ENCODE results near the gene RETREG3.

DNA sequence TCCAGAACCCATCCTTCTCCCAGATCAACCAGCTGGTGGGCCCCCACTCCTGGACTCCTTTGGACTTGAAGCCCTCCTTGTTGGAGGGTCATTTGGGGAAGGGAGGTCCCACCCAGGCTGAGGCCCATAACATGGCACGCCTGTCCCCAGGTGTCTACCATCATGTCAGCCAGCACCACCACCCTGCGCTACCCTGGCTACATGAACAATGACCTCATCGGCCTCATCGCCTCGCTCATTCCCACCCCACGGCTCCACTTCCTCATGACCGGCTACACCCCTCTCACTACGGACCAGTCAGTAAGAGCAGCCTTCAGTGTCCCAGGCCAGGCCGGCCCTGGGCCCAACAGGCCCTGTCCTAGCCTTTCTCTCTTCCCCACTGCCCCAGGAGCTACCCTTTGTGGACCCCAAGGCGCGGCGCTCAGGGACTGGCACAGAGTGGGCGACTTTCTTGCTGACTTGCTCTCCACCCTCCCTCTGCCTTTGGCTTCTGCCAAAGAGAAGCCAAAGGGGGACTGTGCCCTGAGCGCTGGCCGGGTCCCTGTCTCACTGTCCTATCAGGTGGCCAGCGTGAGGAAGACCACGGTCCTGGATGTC, 4.6 kb upstream of the RETREG3 start:
- TF ChIP-seq CTCF (IDR thresholded peaks at IDR 0.05), result no peak
- no peak for TF ChIP-seq FOXJ3 (CRISPR knock-in tag; IDR thresholded peaks at IDR 0.05)
- no peak for TF ChIP-seq RFX5 (IDR thresholded peaks at IDR 0.05; ENCODE audit: low read length)
- TF ChIP-seq, protein P1, sequence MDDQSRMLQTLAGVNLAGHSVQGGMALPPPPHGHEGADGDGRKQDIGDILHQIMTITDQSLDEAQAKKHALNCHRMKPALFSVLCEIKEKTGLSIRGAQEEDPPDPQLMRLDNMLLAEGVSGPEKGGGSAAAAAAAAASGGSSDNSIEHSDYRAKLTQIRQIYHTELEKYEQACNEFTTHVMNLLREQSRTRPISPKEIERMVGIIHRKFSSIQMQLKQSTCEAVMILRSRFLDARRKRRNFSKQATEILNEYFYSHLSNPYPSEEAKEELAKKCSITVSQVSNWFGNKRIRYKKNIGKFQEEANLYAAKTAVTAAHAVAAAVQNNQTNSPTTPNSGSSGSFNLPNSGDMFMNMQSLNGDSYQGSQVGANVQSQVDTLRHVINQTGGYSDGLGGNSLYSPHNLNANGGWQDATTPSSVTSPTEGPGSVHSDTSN (IDR thresholded peaks at IDR 0.05), result no peak
- no peak for TF ChIP-seq JUND (IDR thresholded peaks at IDR 0.05)
- TF ChIP-seq RXRA (IDR thresholded peaks at IDR 0.05; ENCODE audit: borderline replicate concordance, low read depth), result no peak
- no peak for TF ChIP-seq EP300 (IDR thresholded peaks at IDR 0.05; ENCODE audit: borderline replicate concordance in 1 of 2, low read depth in 1 of 2, low read length in 1 of 2)
- no peak for TF ChIP-seq RAD21 (IDR thresholded peaks at IDR 0.05; ENCODE audit: low read length)
- TF ChIP-seq SIN3A (IDR thresholded peaks at IDR 0.05; ENCODE audit: borderline replicate concordance, low read depth, low read length), result no peak
- TF ChIP-seq, protein P2, sequence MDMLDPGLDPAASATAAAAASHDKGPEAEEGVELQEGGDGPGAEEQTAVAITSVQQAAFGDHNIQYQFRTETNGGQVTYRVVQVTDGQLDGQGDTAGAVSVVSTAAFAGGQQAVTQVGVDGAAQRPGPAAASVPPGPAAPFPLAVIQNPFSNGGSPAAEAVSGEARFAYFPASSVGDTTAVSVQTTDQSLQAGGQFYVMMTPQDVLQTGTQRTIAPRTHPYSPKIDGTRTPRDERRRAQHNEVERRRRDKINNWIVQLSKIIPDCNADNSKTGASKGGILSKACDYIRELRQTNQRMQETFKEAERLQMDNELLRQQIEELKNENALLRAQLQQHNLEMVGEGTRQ (IDR thresholded peaks at IDR 0.05; ENCODE audit: borderline replicate concordance, low read depth, low read length), result no peak
- TF ChIP-seq, protein P3, sequence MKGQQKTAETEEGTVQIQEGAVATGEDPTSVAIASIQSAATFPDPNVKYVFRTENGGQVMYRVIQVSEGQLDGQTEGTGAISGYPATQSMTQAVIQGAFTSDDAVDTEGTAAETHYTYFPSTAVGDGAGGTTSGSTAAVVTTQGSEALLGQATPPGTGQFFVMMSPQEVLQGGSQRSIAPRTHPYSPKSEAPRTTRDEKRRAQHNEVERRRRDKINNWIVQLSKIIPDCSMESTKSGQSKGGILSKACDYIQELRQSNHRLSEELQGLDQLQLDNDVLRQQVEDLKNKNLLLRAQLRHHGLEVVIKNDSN (IDR thresholded peaks at IDR 0.05; ENCODE audit: borderline replicate concordance, low read depth), result no peak
- no peak for TF ChIP-seq POLR2AphosphoS5 (IDR thresholded peaks at IDR 0.05; ENCODE audit: low read depth, low read length)
- TF ChIP-seq TAF1 (IDR thresholded peaks at IDR 0.05; ENCODE audit: borderline replicate concordance, low read depth, low read length), result no peak
